Astrocyte of the spinal cord (primary cell): ENCODE data around the gene RGS17.

Experiments
- DNase-seq: peaks from one replicate; pipeline ENCODE4 v3.0.0; 2011; ENCODE audit warnings: low read depth, low spot score
- H3K4me3 ChIP-seq: 2 replicates; pipeline ENCODE4 v1.5.1; 2011; ENCODE audit warnings: low read depth, mild to moderate bottlenecking, low read length, moderate library complexity
- CTCF ChIP-seq: IDR thresholded peaks from 2 replicates; pipeline ENCODE4 v1.5.1; 2012; ENCODE audit warnings: low read depth, mild to moderate bottlenecking, low read length, inconsistent platforms
- in situ Hi-C: cut with HindIII; loops from 2 replicates; pipeline ENCODE4 v1.10.0; 2017; ENCODE audit warnings: low sequenced_read_pairs

RGS17 gene

GRCh38 chr6:152957796-152958195, 173.3 kb downstream of the RGS17 start:
- no peak for TF ChIP-seq CTCF
- H3K4me3 ChIP-seq: no peak overlapping the region
- DNase-seq: no peak
- in situ Hi-C loops: no loop called here
